SW 1271 (cell line): ENCODE results near the gene RRAD.

Experiments
- DNase-seq, 2 experiments: peaks; one replicate each; lab custom pipeline; 2025; lab: John Stamatoyannopoulos, UW

The RRAD gene

DNA sequence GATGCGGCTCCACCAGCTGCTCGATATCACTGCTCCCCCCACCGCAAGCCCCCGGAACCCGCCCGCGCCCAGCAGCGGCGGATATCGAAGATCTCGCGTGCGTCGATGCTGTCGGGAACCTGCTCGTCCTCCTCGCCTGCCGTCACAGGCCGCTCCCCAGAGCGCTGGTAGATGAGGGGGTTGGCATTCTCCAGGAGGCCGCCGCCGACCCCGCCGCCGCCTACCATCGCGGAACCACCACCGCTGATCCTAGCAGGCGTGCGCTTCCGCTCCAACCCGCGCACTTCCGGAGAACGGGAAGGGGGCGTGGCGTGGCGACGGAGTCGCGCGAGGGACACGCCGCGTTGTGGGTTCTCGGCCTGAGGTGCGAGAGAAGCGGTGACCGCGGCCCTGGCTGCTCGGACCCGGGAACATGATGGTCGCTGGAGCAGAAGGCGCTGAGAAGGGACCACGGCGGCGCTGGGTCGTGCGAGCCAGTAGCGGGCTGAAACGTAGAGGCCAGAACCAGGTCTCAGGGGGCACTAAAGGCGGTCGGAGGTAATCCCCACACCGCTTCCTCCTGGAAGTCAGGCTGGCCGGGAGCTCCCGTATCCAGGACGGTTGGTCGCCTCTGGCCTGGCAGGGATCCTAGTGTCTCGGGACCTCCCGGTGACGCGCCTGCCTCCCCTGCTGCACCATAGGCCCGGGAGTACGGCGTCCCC, 9.0 kb upstream of the RRAD start, which contains the start of gene CIAO2B:
Gene CIAO2B, minus strand, starts transcription at position 265 of the 701 bp plus-strand sequence. Its CDS starts 38 bp downstream, at position 227.
- DNase-seq, result peak; percentile 26 to 80

- no peak for DNase-seq
These were observed 8.4 kb upstream of the RRAD start for GRCh38 chr16:66933776-66934137.

DNA sequence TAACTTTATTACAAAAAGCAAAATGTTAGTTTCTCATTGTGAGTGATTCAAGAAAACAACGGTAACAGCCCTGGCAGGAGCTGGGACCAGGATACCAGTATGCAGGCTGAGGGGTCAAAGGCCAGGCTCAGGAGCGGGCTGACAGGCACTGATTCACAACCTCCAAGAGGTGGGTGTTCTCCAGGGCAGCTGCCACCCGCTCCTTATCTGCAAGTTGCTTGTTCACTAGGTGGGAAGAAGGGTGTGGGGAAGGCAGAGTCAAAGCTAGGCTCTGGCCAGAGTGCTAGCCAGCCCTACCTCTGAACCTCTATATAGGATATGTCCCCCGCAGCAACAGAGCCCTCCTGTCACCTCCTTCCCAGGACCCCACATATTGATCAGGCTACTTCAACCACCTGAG, 6.7 kb upstream of the RRAD start:
- no peak for DNase-seq

- no peak for DNase-seq
These were observed 6.3 kb upstream of the RRAD start for GRCh38 chr16:66931665-66932064.

- no peak for DNase-seq
These were observed 4.9 kb upstream of the RRAD start for GRCh38 chr16:66930189-66930588.

GRCh38 chr16:66928702-66929388, 3.5 kb upstream of the RRAD start:
- peak in 1 of 2 experiments; percentile 32 for DNase-seq

GRCh38 chr16:66927918-66928649, 2.7 kb upstream of the RRAD start:
- DNase-seq, result peak in 1 of 2 experiments; percentile 23

DNA sequence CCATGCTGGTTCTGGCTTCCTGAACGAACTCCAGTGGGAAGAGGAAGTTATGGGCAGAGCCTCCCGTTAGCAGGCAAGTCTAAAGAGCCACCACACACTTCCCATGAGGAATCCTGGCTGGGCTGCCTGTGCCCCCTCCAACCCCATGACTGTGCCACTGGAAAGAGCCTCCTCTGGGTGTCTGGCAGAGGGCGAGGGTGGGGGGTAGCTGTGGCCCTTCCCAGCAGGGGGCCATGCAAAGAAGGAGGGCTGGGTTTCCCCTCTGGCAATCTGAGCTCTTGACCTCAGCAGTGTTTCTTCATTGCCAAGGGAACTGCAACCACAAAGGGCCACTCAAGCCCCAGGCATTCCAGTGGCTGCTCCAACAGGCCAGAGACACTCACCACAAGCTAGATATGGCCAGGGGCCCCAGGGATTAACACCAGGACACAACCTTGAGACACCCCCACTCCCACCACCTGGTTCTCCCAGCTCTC, 1.7 kb upstream of the RRAD start:
- peak; percentile 61 to 82 for DNase-seq

GRCh38 chr16:66926171-66926947, 1.0 kb upstream of the RRAD start:
- no peak for DNase-seq

- no peak for DNase-seq
These were observed 611 bp downstream of the RRAD start for GRCh38 chr16:66924527-66925321.

GRCh38 chr16:66923866-66924265, 1.5 kb downstream of the RRAD start:
- DNase-seq, result no peak

DNA sequence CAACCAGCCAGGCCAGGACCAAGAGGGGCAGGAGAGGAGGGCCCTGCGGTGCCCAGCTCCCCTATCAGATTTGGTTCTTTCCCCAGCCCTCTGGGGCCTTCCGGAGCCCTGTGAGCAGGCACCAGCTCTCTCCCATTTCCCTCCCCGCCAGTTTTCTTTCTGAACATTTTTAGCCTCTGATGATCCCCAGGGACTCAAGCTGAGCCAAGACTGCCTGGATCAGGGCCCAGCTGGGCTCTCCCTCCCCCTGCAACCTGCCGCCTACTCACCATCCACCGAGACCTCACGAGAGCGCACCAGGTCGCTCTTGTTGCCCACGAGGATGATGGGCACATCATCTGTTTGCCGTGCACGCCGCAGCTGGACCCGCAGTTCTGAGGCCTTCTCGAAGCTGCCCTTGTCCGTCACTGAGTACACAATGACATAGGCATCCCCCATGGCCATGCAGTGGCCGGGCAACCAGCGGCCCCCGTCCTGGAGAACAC, 2.0 kb downstream of the RRAD start:
- DNase-seq, result no peak

DNA sequence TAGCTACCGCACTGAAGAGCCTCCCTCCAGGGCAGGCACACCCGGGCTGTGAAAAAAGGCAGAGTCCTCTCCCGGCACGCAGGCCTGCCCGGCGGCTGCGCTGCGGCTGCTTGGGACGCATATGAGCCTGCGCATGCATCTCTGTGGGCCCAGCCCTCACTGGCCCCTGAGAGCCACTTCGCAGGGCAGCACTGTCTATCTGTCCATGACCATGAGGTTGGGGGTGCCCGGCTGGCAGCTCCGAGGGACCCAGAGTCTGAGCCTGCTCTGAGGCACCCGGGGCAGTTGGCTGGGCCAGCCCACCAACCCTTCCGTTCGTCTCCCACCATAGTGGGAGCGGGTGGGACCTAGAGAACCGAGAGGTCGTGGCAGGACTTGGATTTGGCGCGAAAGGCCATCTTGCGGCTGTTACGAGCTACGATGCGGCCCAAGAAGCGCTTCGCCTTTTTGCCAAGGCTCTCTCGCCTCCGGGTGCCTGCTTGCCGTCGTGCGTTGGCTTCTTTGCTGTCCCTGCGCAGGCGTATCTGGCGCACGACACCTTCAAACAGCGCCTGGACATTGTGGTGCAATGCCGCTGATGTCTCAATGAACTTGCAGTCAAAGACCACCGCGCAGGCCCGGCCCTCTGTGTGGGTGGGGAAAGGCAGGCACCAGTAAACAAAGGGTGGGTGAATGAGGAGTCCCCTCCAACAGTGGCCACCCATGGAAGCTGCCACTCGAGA, 3.4 kb downstream of the RRAD start:
- no peak for DNase-seq

DNA sequence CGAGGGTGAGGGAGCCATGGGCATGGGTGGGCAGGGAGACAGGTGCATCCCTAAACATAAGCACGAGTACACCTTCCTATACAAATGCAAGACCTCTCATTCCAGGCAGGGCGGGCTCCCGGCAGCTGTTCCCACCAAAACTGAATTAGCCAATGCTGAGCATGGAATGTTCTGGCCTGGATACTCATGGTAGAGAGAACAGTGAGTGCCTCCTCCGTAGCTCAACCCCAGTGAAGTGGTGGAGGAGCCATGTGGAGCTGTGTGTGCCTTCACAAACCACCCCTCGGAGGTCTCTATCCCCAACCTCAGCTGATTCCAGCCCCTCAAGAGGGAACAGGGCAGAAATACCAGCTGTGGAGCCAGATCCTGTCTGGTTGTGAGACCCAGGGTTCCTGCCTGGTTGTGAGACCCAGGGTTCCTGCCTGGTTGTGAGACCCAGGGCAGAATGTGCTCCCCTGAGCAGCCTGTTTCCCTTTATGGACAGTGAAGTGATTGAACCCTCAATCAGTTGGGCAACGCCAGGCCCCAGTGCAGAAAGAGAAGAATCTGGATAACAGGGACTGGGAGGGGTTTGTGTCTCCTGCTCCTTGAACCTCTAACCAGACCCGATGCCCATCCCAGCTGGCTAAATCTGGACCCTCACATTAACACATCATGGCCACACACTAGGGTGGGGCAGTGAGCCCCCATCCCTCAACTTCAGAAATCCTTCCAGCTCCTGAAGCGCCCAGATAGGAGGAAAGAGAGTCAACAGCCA, 4.2 kb downstream of the RRAD start:
- no peak for DNase-seq

DNA sequence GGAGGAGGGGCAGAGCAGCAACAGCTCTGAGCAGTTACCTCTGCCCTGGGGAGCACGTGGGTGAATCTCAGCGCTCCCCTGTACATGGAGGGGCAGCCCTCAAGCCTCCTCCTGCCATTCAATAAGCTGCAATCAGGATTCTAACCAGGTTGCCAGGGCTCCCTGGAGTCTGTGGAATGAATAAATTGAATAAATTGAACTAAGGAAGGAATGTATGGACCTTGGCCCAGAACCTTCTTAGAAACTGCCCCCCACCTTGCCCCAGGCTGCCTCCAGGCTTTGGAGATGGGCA, 5.1 kb downstream of the RRAD start:
- DNase-seq, result no peak

DNA sequence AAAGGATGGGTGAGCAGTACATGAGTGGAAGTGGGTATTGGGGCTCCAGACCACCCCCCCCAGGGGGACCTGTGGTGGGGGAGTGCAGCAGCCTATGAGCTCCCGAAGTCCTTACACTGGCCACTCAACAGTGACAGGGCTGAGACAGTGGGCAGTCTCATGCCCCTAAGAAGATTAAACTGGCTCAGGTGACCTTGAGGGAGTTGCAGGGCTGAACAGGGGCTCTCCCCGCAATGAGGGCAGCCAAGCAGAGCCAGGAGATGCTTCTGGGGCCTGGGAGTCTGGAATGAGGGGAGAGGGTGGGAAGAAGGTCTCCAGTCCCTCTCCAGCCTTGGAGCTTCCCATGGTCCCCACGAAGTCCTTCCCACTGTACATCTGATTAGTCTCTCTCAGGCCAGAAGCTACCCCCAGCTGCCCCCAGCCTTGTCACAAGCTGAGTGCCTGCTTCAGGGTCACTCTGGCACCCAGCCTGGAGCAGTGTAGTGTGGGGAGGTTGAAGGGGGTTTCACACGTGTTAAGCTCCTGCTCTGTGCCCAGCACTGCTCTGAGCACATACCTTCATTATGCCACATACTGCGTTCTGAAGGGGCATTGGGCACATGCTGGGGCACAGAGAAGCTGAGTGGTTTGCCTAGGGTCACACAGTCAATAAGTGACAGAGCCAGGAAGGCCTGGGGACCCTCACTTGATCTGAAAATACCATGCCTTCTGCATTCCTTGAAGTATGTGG, 5.6 kb downstream of the RRAD start:
- no peak for DNase-seq

DNA sequence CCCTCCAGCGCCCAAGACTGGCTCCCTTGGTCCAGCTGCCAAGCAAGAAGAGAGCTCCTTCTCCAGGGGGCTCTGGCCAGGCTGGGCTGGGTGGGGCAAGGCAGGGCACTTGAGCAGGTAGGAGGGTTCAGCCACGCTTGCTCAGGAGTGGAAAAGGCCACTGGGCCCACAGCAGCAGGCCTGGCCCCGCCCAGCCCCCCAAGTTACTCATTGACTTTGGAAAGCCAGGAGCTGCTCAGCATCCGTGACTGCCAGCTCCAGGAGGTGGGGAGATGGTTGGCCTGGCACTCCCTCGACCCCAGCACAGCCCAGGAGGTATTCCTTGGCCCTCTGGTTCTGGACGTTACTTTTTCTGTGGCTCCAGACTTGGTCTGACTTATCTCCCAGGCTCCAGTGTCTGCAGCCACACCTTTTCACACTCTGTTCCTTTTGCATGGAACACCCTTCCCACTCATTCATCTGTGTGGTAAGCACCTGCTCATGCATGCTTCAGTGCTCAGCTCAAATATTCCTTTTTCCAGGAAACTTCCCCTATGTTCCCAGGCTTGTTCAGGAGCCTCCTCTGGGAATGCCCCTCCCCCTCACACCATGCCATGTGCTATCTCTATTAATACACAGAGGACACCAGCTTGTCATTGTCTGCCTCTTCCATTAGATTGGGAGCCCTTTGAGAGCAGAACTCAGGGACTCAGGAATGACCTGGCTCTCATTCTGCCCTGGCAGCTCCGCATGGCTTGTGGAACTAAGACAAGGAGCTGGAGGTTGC, 6.3 kb downstream of the RRAD start, which contains the start of gene CDH16:
Gene CDH16, minus strand, starts transcription at position 83 of the 766 bp plus-strand sequence. CDS start 820 bp downstream, outside the sequence.
- no peak for DNase-seq

DNA sequence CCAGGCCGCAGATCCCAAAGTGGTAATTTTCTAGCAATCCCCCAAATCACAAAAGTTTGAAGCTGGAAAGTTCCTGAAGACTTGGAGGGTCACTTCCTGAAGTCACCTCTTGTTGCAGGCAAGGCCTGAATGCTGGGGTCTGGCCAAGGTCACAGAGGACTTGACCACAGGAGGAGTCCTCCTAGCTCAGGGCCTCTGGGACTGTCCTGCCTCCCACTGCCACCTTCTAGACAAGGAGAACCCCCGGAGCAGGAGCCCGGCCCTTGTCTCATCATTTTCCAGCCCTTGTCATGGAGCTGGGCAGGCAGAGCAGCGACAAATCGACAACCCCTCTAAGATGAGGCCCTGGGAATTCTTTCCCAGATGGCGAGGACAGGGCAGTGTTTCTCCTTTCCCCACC, 7.0 kb downstream of the RRAD start:
- no peak for DNase-seq
